Osteoblast (primary cell): ENCODE results near the gene ADARB1. TPM values are rescaled to one million over a fixed set of nuclear protein-coding genes. Genes with fewer than 3 reads are reported as not detected.

ENCODE experiments used
- DNase-seq: peaks from one replicate; pipeline ENCODE4 v3.0.0; 2011; ENCODE audit warnings: low spot score, mixed read lengths; ENCODE audit not compliant: insufficient read length; ENCODE audit errors: missing footprints
- H2AFZ ChIP-seq: 2 replicates; pipeline ENCODE4 v1.6.0; 2011; ENCODE audit warnings: mild to moderate bottlenecking, low read length
- H3K27ac ChIP-seq: 2 replicates; pipeline ENCODE4 v1.5.1; 2011; ENCODE audit warnings: mild to moderate bottlenecking, low read depth, low read length, moderate library complexity
- H3K27me3 ChIP-seq: 2 replicates; pipeline ENCODE4 v1.6.0; 2012; ENCODE audit warnings: mild to moderate bottlenecking, control low read depth, inconsistent platforms, low read length, moderate library complexity; ENCODE audit not compliant: insufficient read depth
- H3K36me3 ChIP-seq: 2 replicates; pipeline ENCODE4 v1.5.1; 2011; ENCODE audit warnings: mild to moderate bottlenecking, low read length, control low read depth, moderate library complexity; ENCODE audit not compliant: insufficient read depth
- H3K4me1 ChIP-seq: 2 replicates; pipeline ENCODE4 v1.5.1; 2011; ENCODE audit warnings: mild to moderate bottlenecking, low read length, control low read depth, moderate library complexity; ENCODE audit not compliant: insufficient read depth
- H3K4me2 ChIP-seq: 2 replicates; pipeline ENCODE4 v1.6.0; 2011; ENCODE audit warnings: mild to moderate bottlenecking, low read length; ENCODE audit not compliant: insufficient read depth
- H3K4me3 ChIP-seq: fragments of 200-600 bp; sonication (generic); 3 replicates; pipeline ENCODE4 v1.5.1; 2012; ENCODE audit warnings: mild to moderate bottlenecking, low read length, inconsistent platforms; ENCODE audit not compliant: insufficient read depth
- H3K79me2 ChIP-seq: 2 replicates; pipeline ENCODE4 v1.6.0; 2012; ENCODE audit warnings: mild to moderate bottlenecking, low read length, control low read depth, inconsistent platforms; ENCODE audit not compliant: insufficient read depth
- H3K9me3 ChIP-seq: 2 replicates; pipeline ENCODE4 v1.5.1; 2011; ENCODE audit warnings: low read depth, low read length, control low read depth
- H4K20me1 ChIP-seq: 2 replicates; pipeline ENCODE4 v1.6.0; 2012; ENCODE audit warnings: mild to moderate bottlenecking, low read length, control low read depth; ENCODE audit not compliant: insufficient read depth
- total RNA-seq: library from RNA; depleted of rRNA; stranded (reverse); fragments of >200 nt; gene quantifications from 2 replicates; pipeline ENCODE4 v1.2.3, GENCODE V29; 2012
- TF ChIP-seq, protein P1 (sequence below): IDR thresholded peaks from 2 replicates; pipeline ENCODE4 v1.5.1; 2011; ENCODE audit warnings: mild to moderate bottlenecking, low read depth, low read length, moderate library complexity; ENCODE audit errors: extremely low read depth

ADARB1 gene
- total RNA-seq, 1 donor, result 19.5 TPM

DNA sequence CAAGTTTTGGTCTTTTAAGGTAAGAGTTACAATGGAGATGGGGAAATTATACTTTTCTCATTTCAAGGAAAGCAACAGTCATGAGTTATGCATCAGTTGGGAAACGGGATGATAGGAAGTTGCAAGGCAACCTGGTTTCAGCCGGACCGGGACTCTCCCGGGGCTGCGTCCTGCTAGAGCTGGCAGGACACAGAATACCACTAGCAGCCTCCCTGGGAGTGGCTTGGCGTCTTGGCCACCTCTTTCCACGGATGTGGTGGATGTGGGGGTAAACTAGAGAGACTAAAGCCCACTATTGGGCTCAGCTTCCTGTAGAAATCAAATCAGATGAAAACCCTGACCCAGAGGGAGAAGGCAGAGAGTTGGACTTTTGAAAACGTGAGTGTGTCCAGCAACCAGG, 71.9 kb downstream of the ADARB1 start:
- peaks cover 4% of the 10 kb centered on the region for H3K79me2 ChIP-seq
- no peak overlapping the region for H3K4me3 ChIP-seq
- DNase-seq, result no peak
- H4K20me1 ChIP-seq, result peaks cover 10% of the 10 kb centered on the region
- no peak overlapping the region for H3K27ac ChIP-seq
- no peaks in the 10 kb centered on the region for H3K9me3 ChIP-seq
- H3K27me3 ChIP-seq, result no peaks in the 10 kb centered on the region
- H3K4me2 ChIP-seq, result no peak overlapping the region
- peaks cover 12% of the 10 kb centered on the region for H3K4me1 ChIP-seq
- no peak overlapping the region for H2AFZ ChIP-seq
- peaks cover 8% of the 10 kb centered on the region for H3K36me3 ChIP-seq
- TF ChIP-seq, protein P1, sequence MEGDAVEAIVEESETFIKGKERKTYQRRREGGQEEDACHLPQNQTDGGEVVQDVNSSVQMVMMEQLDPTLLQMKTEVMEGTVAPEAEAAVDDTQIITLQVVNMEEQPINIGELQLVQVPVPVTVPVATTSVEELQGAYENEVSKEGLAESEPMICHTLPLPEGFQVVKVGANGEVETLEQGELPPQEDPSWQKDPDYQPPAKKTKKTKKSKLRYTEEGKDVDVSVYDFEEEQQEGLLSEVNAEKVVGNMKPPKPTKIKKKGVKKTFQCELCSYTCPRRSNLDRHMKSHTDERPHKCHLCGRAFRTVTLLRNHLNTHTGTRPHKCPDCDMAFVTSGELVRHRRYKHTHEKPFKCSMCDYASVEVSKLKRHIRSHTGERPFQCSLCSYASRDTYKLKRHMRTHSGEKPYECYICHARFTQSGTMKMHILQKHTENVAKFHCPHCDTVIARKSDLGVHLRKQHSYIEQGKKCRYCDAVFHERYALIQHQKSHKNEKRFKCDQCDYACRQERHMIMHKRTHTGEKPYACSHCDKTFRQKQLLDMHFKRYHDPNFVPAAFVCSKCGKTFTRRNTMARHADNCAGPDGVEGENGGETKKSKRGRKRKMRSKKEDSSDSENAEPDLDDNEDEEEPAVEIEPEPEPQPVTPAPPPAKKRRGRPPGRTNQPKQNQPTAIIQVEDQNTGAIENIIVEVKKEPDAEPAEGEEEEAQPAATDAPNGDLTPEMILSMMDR, result no peak

DNA sequence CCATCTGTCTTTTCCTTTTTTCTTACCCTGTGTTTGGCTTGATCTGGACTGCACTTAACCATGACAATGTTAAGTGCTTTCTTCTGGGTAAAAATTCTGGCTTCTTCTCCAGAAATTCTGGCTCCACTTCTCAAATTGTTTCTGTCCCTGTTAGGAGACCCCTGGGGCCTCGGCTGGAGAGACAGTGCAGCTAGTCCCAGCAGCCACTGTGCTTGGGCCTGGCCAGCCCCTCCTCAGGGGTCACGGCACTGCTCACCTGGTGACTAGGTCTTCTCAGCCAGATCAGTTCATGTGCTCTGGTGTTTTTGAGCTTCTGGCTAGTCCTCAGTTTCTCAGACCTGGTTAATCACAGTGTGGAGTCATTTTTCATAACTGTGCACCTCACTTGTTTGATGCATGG, 72.4 kb downstream of the ADARB1 start:
- H4K20me1 ChIP-seq, result peaks cover 8% of the 10 kb centered on the region
- peaks cover 12% of the 10 kb centered on the region for H3K4me1 ChIP-seq
- H3K4me2 ChIP-seq, result no peak overlapping the region
- no peak overlapping the region for H3K4me3 ChIP-seq
- no peaks in the 10 kb centered on the region for H3K27me3 ChIP-seq
- no peak overlapping the region for H2AFZ ChIP-seq
- H3K36me3 ChIP-seq, result peaks cover 8% of the 10 kb centered on the region
- TF ChIP-seq, protein P1, result no peak
- DNase-seq, result no peak
- no peak overlapping the region for H3K27ac ChIP-seq
- no peaks in the 10 kb centered on the region for H3K9me3 ChIP-seq
- peaks cover under 1% of the 10 kb centered on the region for H3K79me2 ChIP-seq

DNA sequence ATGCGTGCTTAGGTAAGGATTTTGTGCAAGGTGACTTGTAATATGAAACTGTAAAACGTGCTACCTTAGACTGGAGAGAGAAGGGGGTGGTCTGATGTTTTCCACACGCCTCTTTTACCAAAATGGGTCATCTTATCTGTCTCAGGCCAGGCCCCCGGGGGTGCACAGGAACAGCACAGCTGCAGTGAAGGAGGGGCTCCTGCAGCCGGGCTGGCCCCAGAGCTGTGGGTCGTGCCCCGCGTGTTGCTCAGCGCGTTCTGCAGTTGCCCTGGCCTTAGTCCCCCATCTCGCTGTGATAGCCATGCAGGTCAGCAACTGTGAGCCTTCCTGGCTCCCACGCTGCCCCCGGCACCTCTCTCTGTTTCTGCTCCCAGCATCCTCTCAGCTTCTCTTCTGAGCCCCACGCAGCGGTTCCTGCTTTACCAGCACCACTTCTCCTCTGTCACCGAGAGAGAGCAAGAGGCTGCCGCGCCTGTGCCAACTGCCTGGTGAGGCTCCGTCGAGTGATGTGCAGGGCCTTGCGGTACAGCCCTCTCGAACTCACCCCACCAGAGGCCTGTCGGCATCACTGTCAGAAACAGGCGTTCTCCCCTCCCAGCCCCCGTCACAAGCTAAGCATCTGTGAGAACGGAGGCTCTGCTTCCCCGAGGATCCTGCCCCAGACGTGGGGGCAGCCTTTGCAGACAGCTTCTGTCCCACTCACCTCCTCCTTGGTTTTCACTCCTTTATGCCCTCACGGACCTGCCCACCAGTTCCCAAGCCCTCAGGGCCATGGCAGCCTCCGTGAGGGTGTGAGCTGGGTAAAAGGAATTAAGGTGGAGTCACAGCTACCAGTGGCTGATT, 73.3 kb downstream of the ADARB1 start:
- DNase-seq, result no peak
- Histone ChIP-seq H2AFZ (no peak overlapping the region), H3K4me1 (peaks cover 5% of the 10 kb centered on the region), H4K20me1 (peaks cover 2% of the 10 kb centered on the region), H3K4me3 (no peak overlapping the region), H3K4me2 (no peak overlapping the region), H3K27me3 (no peaks in the 10 kb centered on the region), H3K9me3 (no peaks in the 10 kb centered on the region), H3K79me2 (no peaks in the 10 kb centered on the region), H3K36me3 (peaks cover 8% of the 10 kb centered on the region), H3K27ac (no peak overlapping the region)
- TF ChIP-seq, protein P1, result no peak

DNA sequence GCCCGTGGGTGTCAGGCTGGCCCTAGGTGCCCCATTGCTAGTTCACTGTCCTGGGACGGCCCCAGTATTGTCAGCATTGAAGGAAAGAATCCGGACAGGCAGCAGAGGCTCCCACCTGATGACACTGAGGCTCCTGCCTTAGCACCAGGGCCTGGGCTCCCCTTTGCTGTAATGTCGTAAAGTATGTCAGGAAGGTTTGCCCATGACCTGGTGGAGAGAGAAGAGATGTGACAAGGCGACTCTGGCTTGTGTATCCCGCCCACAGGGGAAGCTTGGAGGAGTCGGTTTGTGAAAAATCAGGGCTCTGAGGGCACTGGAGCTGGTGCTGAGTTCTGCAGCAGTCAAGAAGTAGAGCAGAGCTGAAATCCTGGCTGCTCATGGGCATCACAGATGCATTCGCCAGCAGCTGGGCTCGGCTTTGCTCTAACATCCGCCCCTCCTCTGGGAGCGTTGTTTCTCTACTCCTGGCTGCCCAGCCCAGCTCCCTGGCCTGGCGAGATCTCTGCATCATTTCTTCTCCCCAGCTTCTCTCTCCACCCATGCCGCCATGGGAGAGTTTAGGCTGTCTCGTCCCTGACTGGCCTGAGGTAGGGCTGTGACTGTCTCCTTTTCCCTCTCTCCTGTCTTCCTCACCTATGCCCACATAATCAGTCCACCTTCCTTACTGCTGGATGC, 74.1 kb downstream of the ADARB1 start:
- no peak overlapping the region for H2AFZ ChIP-seq
- no peaks in the 10 kb centered on the region for H3K79me2 ChIP-seq
- no peaks in the 10 kb centered on the region for H4K20me1 ChIP-seq
- TF ChIP-seq, protein P1, result no peak
- DNase-seq, result no peak
- H3K4me2 ChIP-seq, result no peak overlapping the region
- peaks cover 8% of the 10 kb centered on the region for H3K36me3 ChIP-seq
- H3K27me3 ChIP-seq, result no peaks in the 10 kb centered on the region
- no peak overlapping the region for H3K27ac ChIP-seq
- no peaks in the 10 kb centered on the region for H3K9me3 ChIP-seq
- H3K4me3 ChIP-seq, result no peak overlapping the region
- H3K4me1 ChIP-seq, result peaks cover 3% of the 10 kb centered on the region
